A673 (cell line): Measurements from ENCODE around the gene HK1. TPM values are rescaled to one million over a fixed set of nuclear protein-coding genes. Genes with fewer than 3 reads are reported as not detected.

Source experiments
- BruUV-seq: library from RNA; stranded (reverse); fragments of 400-500 nt; replicated peaks from 2 replicates; lab custom pipeline; 2021; lab: Mats Ljungman, UMichigan
- CTCF ChIA-PET: fragments of 300-600 bp; sonication (Branson Sonifier 250); formaldehyde crosslinking; loops from one replicate; lab custom pipeline; 2022; ENCODE audit warnings: antibody characterized with exemption; lab: Charles Lee
- POLR2A ChIA-PET: fragments of 300-600 bp; sonication (Branson Sonifier 250); formaldehyde crosslinking; loops from one replicate; lab custom pipeline; 2022; ENCODE audit warnings: antibody characterized with exemption; ENCODE audit not compliant: low non-redundant PET; lab: Charles Lee
- DNase-seq: peaks from one replicate; pipeline ENCODE4 v3.0.0-alpha.2; 2015; ENCODE audit warnings: low spot score
- H3K27ac ChIP-seq: fragments of 200-600 bp; sonication (generic); 2 replicates; pipeline ENCODE4 v1.5.1; 2016; ENCODE audit warnings: mixed run types, low read depth, mild to moderate bottlenecking, mixed read lengths, antibody characterized with exemption, low read length; ENCODE audit not compliant: poor library complexity, severe bottlenecking
- H3K27me3 ChIP-seq: fragments of 200-600 bp; sonication (generic); replicated peaks from 2 replicates; pipeline ENCODE4 v1.6.1; 2017; ENCODE audit warnings: mixed run types, low read depth, mild to moderate bottlenecking, mixed read lengths, antibody characterized with exemption, low read length; ENCODE audit not compliant: insufficient read depth, poor library complexity
- H3K36me3 ChIP-seq: fragments of 200-600 bp; sonication (generic); 2 replicates; pipeline ENCODE4 v1.6.1; 2016; ENCODE audit warnings: mixed run types, mild to moderate bottlenecking, mixed read lengths, antibody characterized with exemption, low read length; ENCODE audit not compliant: insufficient read depth, poor library complexity, severe bottlenecking
- H3K4me1 ChIP-seq: fragments of 200-600 bp; sonication (generic); 2 replicates; pipeline ENCODE4 v1.6.1; 2017; ENCODE audit warnings: mixed run types, mild to moderate bottlenecking, mixed read lengths, antibody characterized with exemption, low read length; ENCODE audit not compliant: insufficient read depth, poor library complexity, severe bottlenecking
- H3K4me3 ChIP-seq: fragments of 200-600 bp; sonication (generic); 2 replicates; pipeline ENCODE4 v1.5.1; 2016; ENCODE audit warnings: low read depth, mixed run types, mild to moderate bottlenecking, mixed read lengths, low read length; ENCODE audit not compliant: poor library complexity, severe bottlenecking
- H3K9me3 ChIP-seq: fragments of 200-600 bp; sonication (generic); 2 replicates; pipeline ENCODE4 v1.6.1; 2016; ENCODE audit warnings: mixed run types, low read depth, mild to moderate bottlenecking, mixed read lengths, antibody characterized with exemption, low read length; ENCODE audit not compliant: poor library complexity, severe bottlenecking
- EZH2 ChIP-seq: fragments of 200-600 bp; sonication (generic); IDR thresholded peaks from 2 replicates; pipeline ENCODE4 v1.6.1; 2017; ENCODE audit warnings: borderline replicate concordance, low read depth, mild to moderate bottlenecking, mixed read lengths, antibody characterized with exemption, low read length; ENCODE audit not compliant: poor library complexity, severe bottlenecking
- intact Hi-C: fragments of 100-400 bp; cut with micrococcal nuclease; formaldehyde crosslinking; loops from one replicate; pipeline ENCODE4 v1.10.0; 2022; ENCODE audit not compliant: unreplicated experiment
- total RNA-seq: library from RNA; stranded (reverse); gene quantifications from 2 replicates; pipeline ENCODE4 v1.2.3, GENCODE V29; 2021
- TF ChIP-seq, protein P1 (sequence below): fragments of 300-800, 200-600 bp; sonication (generic); conservative IDR thresholded peaks from 2 replicates; pipeline ENCODE4 v1.5.1; 2017; ENCODE audit warnings: low read depth, mild to moderate bottlenecking, antibody characterized with exemption, low read length, moderate library complexity, mixed read lengths

The HK1 gene
- total RNA-seq, 1 experiment from 2014 or later, result 107 TPM

DNA sequence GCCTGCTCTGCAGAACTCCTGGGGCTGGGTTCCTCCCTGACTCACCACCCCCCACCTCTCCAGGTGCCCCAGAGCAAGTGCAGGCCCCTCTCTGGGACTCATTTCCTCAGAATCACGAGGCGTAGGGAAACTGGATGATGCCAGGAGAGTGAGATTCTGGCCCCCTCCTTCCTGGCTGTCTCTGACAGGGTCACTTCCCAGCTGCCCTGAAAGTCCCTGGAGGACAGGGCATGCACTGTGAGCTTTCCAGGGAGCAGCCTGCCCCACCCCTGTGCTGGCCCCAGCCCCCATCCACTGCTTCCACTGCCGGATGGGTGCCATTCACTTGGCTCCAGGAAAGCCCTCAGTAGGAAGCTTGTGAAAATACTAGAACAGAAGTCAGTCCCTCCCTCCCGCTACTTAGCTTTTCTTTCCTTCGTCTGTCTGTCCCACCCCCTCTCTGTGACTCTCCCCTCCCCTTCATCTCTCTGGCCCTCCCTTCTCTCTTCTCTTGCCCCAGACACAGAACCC, 128.1 kb downstream of the HK1 start:
- no peaks in the 10 kb centered on the region for H3K9me3 ChIP-seq
- peak overlapping the region; percentile 30 for H3K27ac ChIP-seq
- peak; percentile 49 for DNase-seq
- no TSS peak for BruUV-seq
- H3K4me1 ChIP-seq, result peaks cover 16% of the 10 kb centered on the region
- no peaks in the 10 kb centered on the region for H3K27me3 ChIP-seq
- ChIA-PET POLR2A (no interaction called here), CTCF (interaction anchor here (0.6 to 1.0 kb wide), 2 partner anchors 15 to 87 kb away, joined by 3 to 10 read pairs; no protein-coding TSS in a partner anchor)
- TF ChIP-seq EZH2, result no peak
- TF ChIP-seq, protein P1, sequence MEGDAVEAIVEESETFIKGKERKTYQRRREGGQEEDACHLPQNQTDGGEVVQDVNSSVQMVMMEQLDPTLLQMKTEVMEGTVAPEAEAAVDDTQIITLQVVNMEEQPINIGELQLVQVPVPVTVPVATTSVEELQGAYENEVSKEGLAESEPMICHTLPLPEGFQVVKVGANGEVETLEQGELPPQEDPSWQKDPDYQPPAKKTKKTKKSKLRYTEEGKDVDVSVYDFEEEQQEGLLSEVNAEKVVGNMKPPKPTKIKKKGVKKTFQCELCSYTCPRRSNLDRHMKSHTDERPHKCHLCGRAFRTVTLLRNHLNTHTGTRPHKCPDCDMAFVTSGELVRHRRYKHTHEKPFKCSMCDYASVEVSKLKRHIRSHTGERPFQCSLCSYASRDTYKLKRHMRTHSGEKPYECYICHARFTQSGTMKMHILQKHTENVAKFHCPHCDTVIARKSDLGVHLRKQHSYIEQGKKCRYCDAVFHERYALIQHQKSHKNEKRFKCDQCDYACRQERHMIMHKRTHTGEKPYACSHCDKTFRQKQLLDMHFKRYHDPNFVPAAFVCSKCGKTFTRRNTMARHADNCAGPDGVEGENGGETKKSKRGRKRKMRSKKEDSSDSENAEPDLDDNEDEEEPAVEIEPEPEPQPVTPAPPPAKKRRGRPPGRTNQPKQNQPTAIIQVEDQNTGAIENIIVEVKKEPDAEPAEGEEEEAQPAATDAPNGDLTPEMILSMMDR, result no peak
- peaks cover 6% of the 10 kb centered on the region for H3K36me3 ChIP-seq
- intact Hi-C loops, result loop anchor here (5.0 kb wide), 1 partner anchor 169 kb away; no protein-coding TSS in a partner anchor
- no peak overlapping the region for H3K4me3 ChIP-seq

DNA sequence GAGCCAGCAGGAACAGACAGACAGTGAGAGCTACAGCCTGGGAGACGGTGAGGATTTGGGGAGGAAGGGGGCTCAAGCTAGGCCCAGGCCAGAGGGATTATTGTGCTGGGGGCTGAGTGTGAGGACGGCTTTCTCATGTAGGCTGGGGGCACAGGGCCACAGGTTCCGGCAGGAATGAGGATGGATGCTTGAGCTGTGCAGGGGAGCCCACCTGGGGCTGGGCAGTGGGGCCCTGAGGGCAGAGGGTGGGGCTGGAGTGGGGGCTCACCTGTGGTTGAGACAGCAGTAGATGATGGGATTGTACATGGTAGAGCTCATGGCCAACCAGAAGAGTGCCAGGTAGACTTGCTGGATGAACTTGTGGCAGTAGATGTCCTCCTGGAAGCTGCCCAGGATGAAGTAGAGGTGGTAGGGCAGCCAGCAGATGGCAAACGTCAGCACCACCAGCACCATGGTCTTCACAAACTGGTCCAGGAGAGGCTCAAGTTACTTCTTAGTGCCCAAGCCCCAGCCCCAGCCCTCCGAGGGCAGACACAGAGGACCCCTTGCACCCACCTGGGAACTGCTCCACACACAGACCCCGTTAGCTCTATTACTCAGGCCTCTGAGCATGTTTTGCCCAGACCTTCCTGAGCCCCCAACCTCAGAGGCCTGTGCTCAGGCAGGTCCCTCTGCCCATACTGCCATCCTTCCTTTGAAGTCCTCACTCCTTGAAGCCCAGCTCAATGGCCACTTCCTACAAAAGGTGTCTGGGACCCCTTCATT, 128.7 kb downstream of the HK1 start:
- Histone ChIP-seq H3K4me1 (peaks cover 16% of the 10 kb centered on the region), H3K27me3 (no peaks in the 10 kb centered on the region), H3K9me3 (no peaks in the 10 kb centered on the region), H3K27ac (no peak overlapping the region), H3K4me3 (no peak overlapping the region), H3K36me3 (peaks cover 3% of the 10 kb centered on the region)
- TF ChIP-seq EZH2, result no peak
- TF ChIP-seq, protein P1, result no peak
- intact Hi-C loops, result loop anchor here (5.0 kb wide), 1 partner anchor 170 kb away; no protein-coding TSS in a partner anchor
- POLR2A ChIA-PET, result no interaction called here
- CTCF ChIA-PET, result interaction anchor here (0.6 to 1.6 kb wide), 3 partner anchors 16 to 100 kb away, joined by 3 to 16 read pairs (median 10); no protein-coding TSS in a partner anchor
- DNase-seq, result no peak
- BruUV-seq, result no TSS peak

DNA sequence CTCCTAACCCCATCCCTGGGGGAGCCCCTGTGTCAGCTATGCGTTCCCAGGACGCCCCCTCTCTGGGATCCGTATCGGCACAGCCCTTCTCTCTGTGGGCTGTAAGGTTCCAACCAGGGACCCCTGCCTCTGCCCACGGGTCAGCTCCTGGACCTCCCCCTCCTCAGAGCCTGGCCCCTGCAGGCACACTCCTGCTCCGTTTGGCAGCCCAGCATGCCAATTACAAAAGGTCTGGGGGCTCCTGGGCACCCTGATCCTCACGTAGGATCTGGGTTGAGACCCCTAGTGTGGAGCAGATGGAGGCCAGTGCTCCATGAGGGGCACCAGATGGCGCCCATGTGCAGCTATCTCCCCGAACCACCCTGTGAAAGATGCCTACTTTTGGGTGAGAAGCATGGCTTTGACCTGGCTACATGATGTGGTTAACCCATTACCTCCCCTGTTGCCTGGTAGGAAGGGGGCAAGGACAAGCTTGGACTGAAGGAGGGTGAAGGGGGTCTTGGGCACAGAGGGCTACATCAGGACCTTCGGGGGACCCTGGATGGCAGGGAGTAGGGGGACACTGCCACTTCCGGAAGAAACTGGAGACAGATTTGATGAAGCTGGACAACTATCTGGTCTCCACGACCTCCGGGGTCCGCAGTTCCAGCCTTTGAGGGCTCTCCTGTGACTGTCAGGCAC, 129.5 kb downstream of the HK1 start:
- POLR2A ChIA-PET, result no interaction called here
- Histone ChIP-seq H3K4me1 (peaks cover 16% of the 10 kb centered on the region), H3K9me3 (no peaks in the 10 kb centered on the region), H3K4me3 (no peak overlapping the region), H3K36me3 (no peaks in the 10 kb centered on the region), H3K27me3 (no peaks in the 10 kb centered on the region), H3K27ac (no peak overlapping the region)
- intact Hi-C loops, result loop anchor here (5.0 kb wide), 1 partner anchor 170 kb away; no protein-coding TSS in a partner anchor
- CTCF ChIA-PET, result interaction anchor here (0.7 to 1.6 kb wide), 12 partner anchors 9 to 578 kb away, joined by 3 to 16 read pairs (median 4); partner anchors contain the start of genes SUPV3L1, TACR2 and TSPAN15
- peak; percentile 64 for DNase-seq
- TF ChIP-seq EZH2, result no peak
- TF ChIP-seq, protein P1, result peak; percentile 63
- BruUV-seq, result no TSS peak
